H1 (cell line): Measurements from ENCODE around the gene CAMK2D.

ENCODE experiments used
- BRCA1 ChIP-seq: IDR thresholded peaks from 2 replicates; pipeline ENCODE4 v1.6.1; 2012; ENCODE audit warnings: low read depth, low read length, improper control_type of control experiment
- CBX5 ChIP-seq: fragments of 300-800, 300-1000 bp; sonication (generic); IDR thresholded peaks from 2 replicates; pipeline ENCODE4 v1.7.1; 2016; ENCODE audit warnings: antibody characterized with exemption, low read length, low read depth
- GTF2F1 ChIP-seq: IDR thresholded peaks from 2 replicates; pipeline ENCODE4 v1.6.1; 2012; ENCODE audit warnings: low read depth, low read length, improper control_type of control experiment, borderline replicate concordance
- KDM5A ChIP-seq: fragments of 200-600 bp; IDR thresholded peaks from 2 replicates; pipeline ENCODE4 v1.7.1; 2012; ENCODE audit warnings: mild to moderate bottlenecking, low read length, inconsistent platforms, mixed read lengths
- POLR2A ChIP-seq, 2 experiments: IDR thresholded peaks; 1 replicate in 1 of 2; 2 replicates in 1 of 2; pipeline ENCODE4 v1.6.1; 2011; ENCODE audit warnings: low read depth in 2 of 2, low read length in 2 of 2, mild to moderate bottlenecking in 2 of 2; ENCODE audit errors: control extremely low read depth in 1 of 2
- POLR2AphosphoS5 ChIP-seq: IDR thresholded peaks from 2 replicates; pipeline ENCODE4 v1.6.1; 2011; ENCODE audit warnings: low read depth, low read length
- SP4 ChIP-seq: IDR thresholded peaks from 2 replicates; pipeline ENCODE4 v1.6.1; 2012; ENCODE audit warnings: low read length, inconsistent platforms
- TF ChIP-seq, protein P1 (sequence below), 3 experiments: IDR thresholded peaks; 1 replicate in 2 of 3; 2 replicates in 1 of 3; pipeline versions ENCODE4 v1.5.1 to v1.6.1; 2011; ENCODE audit warnings: low read length in 3 of 3, mild to moderate bottlenecking in 3 of 3, inconsistent platforms in 2 of 3, low read depth in 1 of 3, moderate library complexity in 1 of 3; ENCODE audit not compliant: insufficient read depth in 1 of 3; ENCODE audit errors: control extremely low read depth in 1 of 3
- TF ChIP-seq, protein P2 (sequence below): IDR thresholded peaks from 2 replicates; pipeline ENCODE4 v1.6.1; 2011; ENCODE audit warnings: low read length, improper control_type of control experiment
- TF ChIP-seq, protein P3 (sequence below): IDR thresholded peaks from 2 replicates; pipeline ENCODE4 v1.6.1; 2011; ENCODE audit warnings: low read depth, mild to moderate bottlenecking, low read length; ENCODE audit not compliant: insufficient read depth
- TF ChIP-seq, protein P4 (sequence below): IDR thresholded peaks from 2 replicates; pipeline ENCODE4 v1.6.1; 2012; ENCODE audit warnings: inconsistent platforms

DNA sequence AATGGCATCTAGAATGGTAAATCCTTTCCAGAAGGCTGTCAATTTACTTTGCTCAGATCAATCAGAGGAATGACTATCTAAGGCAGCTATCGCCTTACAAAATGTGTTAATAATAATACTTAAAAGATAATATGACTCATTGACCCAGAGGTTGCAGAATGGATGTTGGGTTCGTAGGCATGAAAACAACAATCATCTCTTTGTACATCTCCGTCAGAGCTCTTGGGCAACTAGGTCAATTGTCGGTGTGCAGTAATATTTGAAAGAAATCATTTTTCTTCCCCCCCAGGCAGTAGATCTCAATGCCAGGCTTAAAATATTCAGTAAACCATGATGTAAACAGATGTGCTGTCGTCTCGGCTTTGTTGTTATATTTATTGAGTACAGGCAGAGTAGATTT is 165.1 kb downstream of the CAMK2D start:
- TF ChIP-seq BRCA1 (no peak), KDM5A (no peak), GTF2F1 (no peak), POLR2AphosphoS5 (no peak), CBX5 (no peak), POLR2A (IDR thresholded peaks at IDR 0.05; ENCODE audit: control extremely low read depth in 1 of 2, low read depth in 2 of 2, low read length in 2 of 2) (no peak), SP4 (no peak)
- TF ChIP-seq, protein P1, sequence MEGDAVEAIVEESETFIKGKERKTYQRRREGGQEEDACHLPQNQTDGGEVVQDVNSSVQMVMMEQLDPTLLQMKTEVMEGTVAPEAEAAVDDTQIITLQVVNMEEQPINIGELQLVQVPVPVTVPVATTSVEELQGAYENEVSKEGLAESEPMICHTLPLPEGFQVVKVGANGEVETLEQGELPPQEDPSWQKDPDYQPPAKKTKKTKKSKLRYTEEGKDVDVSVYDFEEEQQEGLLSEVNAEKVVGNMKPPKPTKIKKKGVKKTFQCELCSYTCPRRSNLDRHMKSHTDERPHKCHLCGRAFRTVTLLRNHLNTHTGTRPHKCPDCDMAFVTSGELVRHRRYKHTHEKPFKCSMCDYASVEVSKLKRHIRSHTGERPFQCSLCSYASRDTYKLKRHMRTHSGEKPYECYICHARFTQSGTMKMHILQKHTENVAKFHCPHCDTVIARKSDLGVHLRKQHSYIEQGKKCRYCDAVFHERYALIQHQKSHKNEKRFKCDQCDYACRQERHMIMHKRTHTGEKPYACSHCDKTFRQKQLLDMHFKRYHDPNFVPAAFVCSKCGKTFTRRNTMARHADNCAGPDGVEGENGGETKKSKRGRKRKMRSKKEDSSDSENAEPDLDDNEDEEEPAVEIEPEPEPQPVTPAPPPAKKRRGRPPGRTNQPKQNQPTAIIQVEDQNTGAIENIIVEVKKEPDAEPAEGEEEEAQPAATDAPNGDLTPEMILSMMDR (IDR thresholded peaks at IDR 0.05; ENCODE audit: control extremely low read depth in 1 of 3, insufficient read depth in 1 of 3, low read depth in 1 of 3, low read length in 3 of 3) = no peak
- TF ChIP-seq, protein P2, sequence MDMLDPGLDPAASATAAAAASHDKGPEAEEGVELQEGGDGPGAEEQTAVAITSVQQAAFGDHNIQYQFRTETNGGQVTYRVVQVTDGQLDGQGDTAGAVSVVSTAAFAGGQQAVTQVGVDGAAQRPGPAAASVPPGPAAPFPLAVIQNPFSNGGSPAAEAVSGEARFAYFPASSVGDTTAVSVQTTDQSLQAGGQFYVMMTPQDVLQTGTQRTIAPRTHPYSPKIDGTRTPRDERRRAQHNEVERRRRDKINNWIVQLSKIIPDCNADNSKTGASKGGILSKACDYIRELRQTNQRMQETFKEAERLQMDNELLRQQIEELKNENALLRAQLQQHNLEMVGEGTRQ = no peak
- TF ChIP-seq, protein P3, sequence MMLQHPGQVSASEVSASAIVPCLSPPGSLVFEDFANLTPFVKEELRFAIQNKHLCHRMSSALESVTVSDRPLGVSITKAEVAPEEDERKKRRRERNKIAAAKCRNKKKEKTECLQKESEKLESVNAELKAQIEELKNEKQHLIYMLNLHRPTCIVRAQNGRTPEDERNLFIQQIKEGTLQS = no peak
- TF ChIP-seq, protein P4, sequence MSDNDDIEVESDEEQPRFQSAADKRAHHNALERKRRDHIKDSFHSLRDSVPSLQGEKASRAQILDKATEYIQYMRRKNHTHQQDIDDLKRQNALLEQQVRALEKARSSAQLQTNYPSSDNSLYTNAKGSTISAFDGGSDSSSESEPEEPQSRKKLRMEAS = no peak
